Measurements from ENCODE around the gene KLF6. TPM values are rescaled to one million over a fixed set of nuclear protein-coding genes. Genes with fewer than 3 reads are reported as not detected.

Gene KLF6
- total RNA-seq, 2 experiments from 2014 or later, result 851 to 874 TPM

DNA sequence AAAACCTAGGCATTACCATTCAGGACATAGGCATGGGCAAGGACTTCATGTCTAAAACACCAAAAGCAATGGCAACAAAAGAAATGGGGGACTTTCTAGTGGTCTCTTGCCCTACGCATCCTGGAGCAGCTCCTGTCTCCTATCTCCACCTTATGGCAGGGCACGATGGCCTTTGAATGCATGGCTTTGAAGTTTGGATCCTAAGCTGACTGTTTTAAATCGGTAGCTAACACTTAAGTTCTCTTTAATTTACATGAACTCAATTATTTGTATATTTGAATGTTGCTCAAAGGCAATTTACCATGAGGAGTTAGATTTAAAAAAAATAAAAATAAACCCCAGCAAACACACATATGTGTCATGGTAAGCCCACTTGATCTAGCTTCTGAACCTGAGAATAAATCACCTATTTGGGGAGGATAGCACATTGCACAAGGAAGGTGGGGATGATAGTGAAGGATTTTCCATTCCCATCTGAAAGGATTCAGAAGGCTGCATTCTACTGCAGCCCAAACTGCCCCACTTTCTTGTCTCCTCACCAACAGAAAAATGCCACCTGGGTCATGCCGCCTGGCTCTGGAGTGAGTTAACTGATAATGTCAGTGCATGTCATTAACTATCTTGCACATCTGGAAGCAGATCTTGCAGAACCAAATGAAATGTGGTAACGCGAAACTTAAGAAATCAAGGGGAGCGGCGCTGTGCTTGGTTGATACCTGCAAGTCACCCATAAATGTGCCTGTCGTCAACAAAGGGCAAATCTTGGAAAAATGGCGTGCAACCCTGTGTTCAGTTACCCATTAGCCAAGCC, 12.4 kb downstream of the KLF6 start:
- Mint-ChIP-seq H3K9me3 (no peaks in the 10 kb centered on the region), H3K27me3 (no peaks in the 10 kb centered on the region), H3K27ac (no peak overlapping the region), H3K4me1 (ENCODE audit: low read depth) (peaks cover 46% of the 10 kb centered on the region), H3K36me3 (ENCODE audit: low read depth) (peaks cover 34% of the 10 kb centered on the region), H3K4me3 (no peak overlapping the region)
- no peak overlapping the region for H3K4me3 ChIP-seq (ENCODE audit: low read length)
- CTCF ChIA-PET, result no interaction called here
- peaks cover 27% of the 10 kb centered on the region for H3K36me3 ChIP-seq (ENCODE audit: insufficient read depth, low read length)
- no peak overlapping the region for H3K27ac ChIP-seq (ENCODE audit: low read depth in 1 of 2, low read length in 2 of 2)
- POLR2A ChIA-PET, result interaction anchor here (1.2 to 5.9 kb wide), 2 partner anchors 9 to 12 kb away, joined by 4 to 76 read pairs; partner anchors contain the start of gene KLF6
- no peaks in the 10 kb centered on the region for H3K9me3 ChIP-seq (ENCODE audit: control insufficient read depth in 1 of 2, insufficient read depth in 1 of 2, low read length in 2 of 2)
- TF ChIP-seq, protein P1, sequence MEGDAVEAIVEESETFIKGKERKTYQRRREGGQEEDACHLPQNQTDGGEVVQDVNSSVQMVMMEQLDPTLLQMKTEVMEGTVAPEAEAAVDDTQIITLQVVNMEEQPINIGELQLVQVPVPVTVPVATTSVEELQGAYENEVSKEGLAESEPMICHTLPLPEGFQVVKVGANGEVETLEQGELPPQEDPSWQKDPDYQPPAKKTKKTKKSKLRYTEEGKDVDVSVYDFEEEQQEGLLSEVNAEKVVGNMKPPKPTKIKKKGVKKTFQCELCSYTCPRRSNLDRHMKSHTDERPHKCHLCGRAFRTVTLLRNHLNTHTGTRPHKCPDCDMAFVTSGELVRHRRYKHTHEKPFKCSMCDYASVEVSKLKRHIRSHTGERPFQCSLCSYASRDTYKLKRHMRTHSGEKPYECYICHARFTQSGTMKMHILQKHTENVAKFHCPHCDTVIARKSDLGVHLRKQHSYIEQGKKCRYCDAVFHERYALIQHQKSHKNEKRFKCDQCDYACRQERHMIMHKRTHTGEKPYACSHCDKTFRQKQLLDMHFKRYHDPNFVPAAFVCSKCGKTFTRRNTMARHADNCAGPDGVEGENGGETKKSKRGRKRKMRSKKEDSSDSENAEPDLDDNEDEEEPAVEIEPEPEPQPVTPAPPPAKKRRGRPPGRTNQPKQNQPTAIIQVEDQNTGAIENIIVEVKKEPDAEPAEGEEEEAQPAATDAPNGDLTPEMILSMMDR (IDR thresholded peaks at IDR 0.05), result no peak
- intact Hi-C loops (cut with DNase I, micrococcal nuclease), result no loop called here
- ATAC-seq (ENCODE audit: poor library complexity), result no peak
- DNase-seq, result peak in 1 of 14 experiments; percentile 48
- H3K27me3 ChIP-seq (ENCODE audit: control insufficient read depth in 1 of 2, insufficient read depth in 2 of 2, low read length in 2 of 2), result no peaks in the 10 kb centered on the region
- H3K4me1 ChIP-seq (ENCODE audit: insufficient read depth, low read length), result peaks cover 38% of the 10 kb centered on the region

- no peaks in the 10 kb centered on the region for H3K9me3 Mint-ChIP-seq
- intact Hi-C loops (cut with DNase I, micrococcal nuclease), result no loop called here
- H3K4me3 Mint-ChIP-seq, result no peak overlapping the region
- no peak overlapping the region for H3K27ac Mint-ChIP-seq
- ChIA-PET POLR2A (interaction anchor here (0.7 kb wide), 1 partner anchor 124 kb away, joined by 3 read pairs; no protein-coding TSS in a partner anchor), CTCF (no interaction called here)
- Histone ChIP-seq H3K27me3 (ENCODE audit: control insufficient read depth in 1 of 2, insufficient read depth in 2 of 2, low read length in 2 of 2) (no peaks in the 10 kb centered on the region), H3K27ac (ENCODE audit: low read depth in 1 of 2, low read length in 2 of 2) (no peak overlapping the region), H3K4me1 (ENCODE audit: insufficient read depth, low read length) (peaks cover 28% of the 10 kb centered on the region), H3K4me3 (ENCODE audit: low read length) (no peak overlapping the region), H3K36me3 (ENCODE audit: insufficient read depth, low read length) (peaks cover 9% of the 10 kb centered on the region), H3K9me3 (ENCODE audit: control insufficient read depth in 1 of 2, insufficient read depth in 1 of 2, low read length in 2 of 2) (no peaks in the 10 kb centered on the region)
- no peaks in the 10 kb centered on the region for H3K27me3 Mint-ChIP-seq
- DNase-seq, result no peak
- H3K36me3 Mint-ChIP-seq (ENCODE audit: low read depth), result peaks cover 18% of the 10 kb centered on the region
- TF ChIP-seq, protein P1 (IDR thresholded peaks at IDR 0.05), result no peak
- ATAC-seq (ENCODE audit: poor library complexity), result no peak
- peaks cover 45% of the 10 kb centered on the region for H3K4me1 Mint-ChIP-seq (ENCODE audit: low read depth)
Observed at GRCh38 chr10:3770611-3771110, 14.3 kb downstream of the KLF6 start.

- TF ChIP-seq, protein P1 (IDR thresholded peaks at IDR 0.05), result no peak
- Mint-ChIP-seq H3K4me3 (no peak overlapping the region), H3K36me3 (ENCODE audit: low read depth) (peaks cover 8% of the 10 kb centered on the region), H3K9me3 (no peaks in the 10 kb centered on the region), H3K27me3 (no peaks in the 10 kb centered on the region), H3K4me1 (ENCODE audit: low read depth) (peaks cover 48% of the 10 kb centered on the region), H3K27ac (no peak overlapping the region)
- Histone ChIP-seq H3K9me3 (ENCODE audit: control insufficient read depth in 1 of 2, insufficient read depth in 1 of 2, low read length in 2 of 2) (no peaks in the 10 kb centered on the region), H3K27me3 (ENCODE audit: control insufficient read depth in 1 of 2, insufficient read depth in 2 of 2, low read length in 2 of 2) (no peaks in the 10 kb centered on the region), H3K4me1 (ENCODE audit: insufficient read depth, low read length) (peaks cover 29% of the 10 kb centered on the region), H3K27ac (ENCODE audit: low read depth in 1 of 2, low read length in 2 of 2) (no peak overlapping the region), H3K36me3 (ENCODE audit: insufficient read depth, low read length) (no peaks in the 10 kb centered on the region), H3K4me3 (ENCODE audit: low read length) (no peak overlapping the region)
- ChIA-PET CTCF (no interaction called here), POLR2A (interaction anchor here (1.1 kb wide), 1 partner anchor 15 kb away, joined by 3 read pairs; the partner anchor contains the start of gene KLF6)
- ATAC-seq (ENCODE audit: poor library complexity), result no peak
- DNase-seq, result peak in 1 of 14 experiments; percentile 48
- intact Hi-C loops (cut with DNase I, micrococcal nuclease), result no loop called here
Observed at GRCh38 chr10:3769556-3769955, 15.5 kb downstream of the KLF6 start.

Data from CD4-positive, alpha-beta T cell (primary cell).